Suprapubic skin (tissue), 4 donors: ENCODE data around the gene OR51I1. TPM values are rescaled to one million over a fixed set of nuclear protein-coding genes. Genes with fewer than 3 reads are reported as not detected.

Experiments used
- DNase-seq, 2 donors: peaks; one replicate each; pipeline ENCODE4 v3.0.0-alpha.2; 2019; ENCODE audit warnings: low spot score in 2 of 2
- H3K27ac ChIP-seq: fragments of 200-600 bp; sonication (generic); one replicate; pipeline ENCODE4 v1.5.1; 2019
- H3K27me3 ChIP-seq: fragments of 200-600 bp; sonication (generic); one replicate; pipeline ENCODE4 v1.5.1; 2019
- H3K36me3 ChIP-seq: fragments of 200-600 bp; sonication (generic); one replicate; pipeline ENCODE4 v1.5.1; 2019
- H3K4me1 ChIP-seq: fragments of 200-600 bp; sonication (generic); one replicate; pipeline ENCODE4 v1.5.1; 2019
- H3K4me3 ChIP-seq: fragments of 200-600 bp; sonication (generic); one replicate; pipeline ENCODE4 v1.5.1; 2019; ENCODE audit warnings: mild to moderate bottlenecking
- H3K9me3 ChIP-seq: fragments of 200-600 bp; sonication (generic); one replicate; pipeline ENCODE4 v1.5.1; 2019
- CTCF ChIP-seq, 2 donors: fragments of 200-600 bp in 1 of 2; fragments of 450-650 bp in 1 of 2; sonication (generic) in 1 of 2; IDR thresholded peaks; one replicate each; pipeline ENCODE4 v1.5.1; 2016 to 2019; ENCODE audit warnings: antibody characterized with exemption in 2 of 2, mild to moderate bottlenecking in 1 of 2, moderate library complexity in 1 of 2
- EP300 ChIP-seq: sonication (generic); formaldehyde crosslinking; IDR thresholded peaks from one replicate; pipeline ENCODE4 v1.6.1; 2017; ENCODE audit warnings: antibody characterized with exemption
- POLR2A ChIP-seq, 2 donors: fragments of 450-650 bp; IDR thresholded peaks; one replicate each; pipeline ENCODE4 v1.6.1; 2017; ENCODE audit warnings: antibody characterized with exemption in 2 of 2, mild to moderate bottlenecking in 2 of 2, moderate library complexity in 2 of 2
- POLR2AphosphoS5 ChIP-seq, 3 donors: sonication (generic); formaldehyde crosslinking; IDR thresholded peaks; one replicate each; pipeline ENCODE4 v1.6.1; 2017; ENCODE audit warnings: antibody characterized with exemption in 3 of 3
- WGBS: methylation state at CpG from one replicate; pipeline ENCODE4 v1.1.5; 2018; 5-methylcytosine and 5-hydroxymethylcytosine counted together
- total RNA-seq, 4 donors: library from RNA; depleted of rRNA; stranded (reverse); fragments of >200 nt; gene quantifications; one replicate each; pipeline ENCODE4 v1.1.0, GENCODE V29; 2016

Gene OR51I1
- total RNA-seq, 4 donors from 2014 or later = not detected

- Histone ChIP-seq H3K27me3 (no peaks in the 10 kb centered on the region), H3K4me1 (no peaks in the 10 kb centered on the region), H3K36me3 (no peaks in the 10 kb centered on the region), H3K27ac (no peak overlapping the region), H3K9me3 (no peaks in the 10 kb centered on the region), H3K4me3 (no peak overlapping the region)
- DNase-seq = no peak
- no peak for TF ChIP-seq CTCF (IDR thresholded peaks at IDR 0.05)
- no peak for TF ChIP-seq POLR2AphosphoS5 (IDR thresholded peaks at IDR 0.05)
- TF ChIP-seq POLR2A (IDR thresholded peaks at IDR 0.05) = no peak
- TF ChIP-seq EP300 = no peak
- 77% methylated on average over 4 of the region's 4 CpGs for WGBS
Measured at GRCh38 chr11:5449432-5449831, 8.1 kb upstream of the OR51I1 start.

DNA sequence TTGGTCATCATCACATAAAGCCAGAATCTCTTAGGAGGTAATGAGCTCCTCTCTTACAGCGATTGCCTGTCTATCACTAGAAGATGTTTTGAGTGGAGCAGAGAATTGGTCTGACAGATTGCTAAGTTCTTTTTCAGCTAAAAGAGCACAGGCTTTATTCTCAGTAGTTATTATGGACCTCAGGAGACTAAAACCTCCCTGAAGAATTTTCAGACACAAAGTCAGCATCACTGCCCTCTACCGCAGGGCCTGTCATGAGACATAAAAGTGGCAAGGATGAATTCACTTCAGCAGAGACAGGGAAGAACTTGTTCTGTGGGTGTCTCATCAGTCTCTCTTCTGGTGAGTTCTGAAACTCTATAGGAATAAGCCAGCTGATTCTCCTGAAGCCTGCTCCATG lies 7.7 kb upstream of the OR51I1 start, which contains the start of gene OR51I2:
TSS of gene OR51I2 (plus strand) at position 301 of the 400 bp plus-strand sequence. CDS start 4,166 bp downstream, outside the sequence.
- 81% methylated on average over 2 of the region's 2 CpGs for WGBS
- TF ChIP-seq POLR2A (IDR thresholded peaks at IDR 0.05) (no peak), EP300 (no peak), POLR2AphosphoS5 (IDR thresholded peaks at IDR 0.05) (no peak), CTCF (IDR thresholded peaks at IDR 0.05) (no peak)
- H3K4me1 ChIP-seq = no peaks in the 10 kb centered on the region

GRCh38 chr11:5443835-5444393 lies 2.6 kb upstream of the OR51I1 start:
- Histone ChIP-seq H3K27ac (no peak overlapping the region), H3K4me3 (no peak overlapping the region), H3K36me3 (no peaks in the 10 kb centered on the region), H3K4me1 (no peaks in the 10 kb centered on the region), H3K27me3 (no peaks in the 10 kb centered on the region), H3K9me3 (no peaks in the 10 kb centered on the region)
- DNase-seq = no peak
- no peak for TF ChIP-seq CTCF (IDR thresholded peaks at IDR 0.05)
- TF ChIP-seq EP300 = no peak
- no peak for TF ChIP-seq POLR2AphosphoS5 (IDR thresholded peaks at IDR 0.05)
- no peak for TF ChIP-seq POLR2A (IDR thresholded peaks at IDR 0.05)
- 82% methylated on average over 2 of the region's 2 CpGs for WGBS

More for the DNA sequence above, 7.7 kb upstream of the OR51I1 start, which contains the start of gene OR51I2:
- H3K4me3 ChIP-seq = no peak within 1 kb of the TSS
- no peak for DNase-seq
- no peaks in the 10 kb centered on the region for H3K9me3 ChIP-seq
- H3K27me3 ChIP-seq = no peaks in the 10 kb centered on the region
- H3K36me3 ChIP-seq = no peaks in the 10 kb centered on the region
- H3K27ac ChIP-seq = no peak within 1 kb of the TSS

DNA sequence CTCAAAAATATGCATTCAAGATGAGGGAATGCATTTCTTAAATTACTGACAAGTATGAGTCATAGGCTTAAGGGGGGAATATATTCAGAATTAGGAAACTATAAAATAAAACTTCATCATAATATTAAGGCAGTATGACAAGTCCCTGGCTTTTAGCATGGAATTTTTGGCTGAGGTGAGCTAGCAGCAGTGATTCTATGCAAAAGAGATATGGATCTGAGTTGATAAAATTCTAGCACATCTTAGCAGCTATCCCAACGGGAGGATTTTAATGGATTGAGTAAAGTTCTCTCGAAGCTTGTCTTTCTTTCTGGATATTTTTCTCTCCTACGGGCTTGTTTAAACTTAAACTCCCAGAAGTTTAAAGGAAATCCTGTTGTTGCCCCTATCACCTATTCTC lies 18.2 kb downstream of the OR51I1 start:
- no peak overlapping the region for H3K4me3 ChIP-seq
- no peak for TF ChIP-seq POLR2AphosphoS5 (IDR thresholded peaks at IDR 0.05)
- TF ChIP-seq CTCF (IDR thresholded peaks at IDR 0.05) = no peak
- TF ChIP-seq EP300 = no peak
- TF ChIP-seq POLR2A (IDR thresholded peaks at IDR 0.05) = no peak
- no peak overlapping the region for H3K27ac ChIP-seq
- H3K4me1 ChIP-seq = no peaks in the 10 kb centered on the region
- H3K36me3 ChIP-seq = no peaks in the 10 kb centered on the region
- peaks cover 5% of the 10 kb centered on the region for H3K9me3 ChIP-seq
- no peak for DNase-seq
- no peaks in the 10 kb centered on the region for H3K27me3 ChIP-seq
- WGBS = 81% methylated on average over 3 of the region's 3 CpGs

DNA sequence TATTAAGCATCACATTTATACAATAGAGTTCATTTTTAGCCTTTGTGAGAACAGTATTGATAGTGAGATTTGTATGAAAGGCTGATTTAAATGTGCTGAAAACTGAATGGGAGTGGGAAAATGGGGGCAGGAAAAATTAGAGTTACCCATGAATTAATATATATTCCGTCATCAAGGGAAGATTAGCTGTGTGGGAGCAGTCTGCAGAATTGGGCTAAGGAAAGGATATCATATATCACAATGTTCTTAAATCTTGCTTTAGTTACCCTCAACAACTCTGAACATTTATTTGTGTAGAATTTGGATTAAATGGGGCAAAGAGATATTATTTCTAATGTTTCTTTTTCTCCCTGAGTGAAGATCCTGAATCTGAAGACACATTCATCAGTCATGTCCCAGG lies 19.5 kb downstream of the OR51I1 start, which contains the start of gene OR51Q1:
TSS of gene OR51Q1 (plus strand) at position 301 of the 400 bp plus-strand sequence. CDS start at position 391, 90 bp downstream.
- Histone ChIP-seq H3K4me1 (no peaks in the 10 kb centered on the region), H3K27ac (no peak within 1 kb of the TSS), H3K27me3 (no peaks in the 10 kb centered on the region), H3K36me3 (no peaks in the 10 kb centered on the region), H3K4me3 (no peak within 1 kb of the TSS), H3K9me3 (peaks cover 5% of the 10 kb centered on the region)
- 87% methylated on average over 1 of the region's 1 CpG for WGBS
- DNase-seq = no peak
- TF ChIP-seq POLR2A (IDR thresholded peaks at IDR 0.05) (no peak), EP300 (no peak), POLR2AphosphoS5 (IDR thresholded peaks at IDR 0.05) (no peak), CTCF (IDR thresholded peaks at IDR 0.05) (no peak)
